Common myeloid progenitor, CD34-positive (primary cell): ENCODE data around the gene IPCEF1.

ENCODE experiments used
- CTCF ChIA-PET: fragments of 350-600 bp; sonication (Branson Sonifier 250); formaldehyde crosslinking; loops from one replicate; lab custom pipeline; 2021; ENCODE audit warnings: antibody characterized with exemption; lab: Charles Lee
- POLR2A ChIA-PET: fragments of 350-600 bp; sonication (Branson Sonifier 250); formaldehyde crosslinking; loops from one replicate; lab custom pipeline; 2021; ENCODE audit warnings: antibody characterized with exemption; lab: Charles Lee
- DNase-seq, 3 donors: peaks; one replicate each; pipeline versions ENCODE4 v3.0.0 to v3.0.0-alpha.2; 2013
- H3K27ac ChIP-seq, 2 experiments: 1 replicate in 1 of 2; 2 replicates in 1 of 2; pipeline ENCODE4 v1.7.0; 2013; ENCODE audit warnings: inconsistent platforms in 2 of 2, low read length in 2 of 2, mild to moderate bottlenecking in 2 of 2, low read depth in 1 of 2, moderate library complexity in 1 of 2; ENCODE audit not compliant: severe bottlenecking in 2 of 2, insufficient read depth in 1 of 2, poor library complexity in 1 of 2
- H3K27me3 ChIP-seq, 5 experiments: replicated peaks in 2 of 5; 1 replicate in 3 of 5; 2 replicates in 2 of 5; pipeline versions ENCODE4 v1.6.1 to v1.7.0; 2013; ENCODE audit warnings: low read length in 4 of 5, mild to moderate bottlenecking in 2 of 5, moderate library complexity in 2 of 5, inconsistent platforms in 1 of 5; ENCODE audit not compliant: insufficient read depth in 5 of 5, control insufficient read depth in 4 of 5
- H3K36me3 ChIP-seq, 4 experiments: 1 replicate in 2 of 4; 2 replicates in 2 of 4; pipeline versions ENCODE4 v1.6.1 to v1.7.0; 2013; ENCODE audit warnings: low read length in 3 of 4, control low read depth in 1 of 4, mild to moderate bottlenecking in 1 of 4; ENCODE audit not compliant: control insufficient read depth in 4 of 4, insufficient read depth in 4 of 4
- H3K4me1 ChIP-seq, 4 experiments: 1 replicate in 3 of 4; 2 replicates in 1 of 4; pipeline versions ENCODE4 v1.6.1 to v1.7.1; 2013; ENCODE audit warnings: low read length in 3 of 4, mild to moderate bottlenecking in 3 of 4, control low read depth in 1 of 4, inconsistent platforms in 1 of 4, moderate library complexity in 1 of 4; ENCODE audit not compliant: control insufficient read depth in 4 of 4, insufficient read depth in 4 of 4; ENCODE audit errors: control extremely low read depth in 1 of 4
- H3K4me3 ChIP-seq, 7 experiments: 1 replicate in 4 of 7; 2 replicates in 3 of 7; pipeline versions ENCODE4 v1.5.1 to v1.7.0; 2013; ENCODE audit warnings: mild to moderate bottlenecking in 7 of 7, low read length in 6 of 7, moderate library complexity in 6 of 7, inconsistent platforms in 2 of 7, low read depth in 2 of 7, control low read depth in 1 of 7; ENCODE audit not compliant: insufficient read depth in 4 of 7, control insufficient read depth in 1 of 7; ENCODE audit errors: extremely low read depth in 1 of 7
- H3K9me3 ChIP-seq, 5 experiments: 1 replicate in 4 of 5; 2 replicates in 1 of 5; pipeline versions ENCODE4 v1.6.1 to v1.7.1; 2013; ENCODE audit warnings: low read length in 4 of 5, mild to moderate bottlenecking in 2 of 5, inconsistent platforms in 1 of 5, low read depth in 1 of 5, moderate library complexity in 1 of 5; ENCODE audit not compliant: control insufficient read depth in 4 of 5, insufficient read depth in 2 of 5; ENCODE audit errors: control extremely low read depth in 1 of 5
- WGBS: methylation state at CpG from one replicate; pipeline ENCODE4 v1.1.5; 2013; ENCODE audit not compliant: insufficient coverage; 5-methylcytosine and 5-hydroxymethylcytosine counted together

IPCEF1 gene

GRCh38 chr6:154226461-154226860, 130.1 kb downstream of the IPCEF1 start:
- Histone ChIP-seq H3K36me3 (no peaks in the 10 kb centered on the region), H3K4me3 (no peak overlapping the region), H3K9me3 (no peaks in the 10 kb centered on the region), H3K4me1 (peaks cover 0 to 13% (median 2%) of the 10 kb centered on the region in 4 experiments), H3K27me3 (no peaks in the 10 kb centered on the region), H3K27ac (no peak overlapping the region)
- ChIA-PET CTCF (interaction anchor here (1.1 kb wide), 1 partner anchor 18 kb away, joined by 3 read pairs; no protein-coding TSS in a partner anchor), POLR2A (no interaction called here)
- no peak for DNase-seq
- WGBS = 100% methylated on average over 3 of the region's 3 CpGs

GRCh38 chr6:154223296-154223695, 133.3 kb downstream of the IPCEF1 start:
- Histone ChIP-seq H3K4me3 (no peak overlapping the region), H3K36me3 (no peaks in the 10 kb centered on the region), H3K4me1 (peaks cover 0 to 21% (median 3%) of the 10 kb centered on the region in 4 experiments), H3K27me3 (no peaks in the 10 kb centered on the region), H3K27ac (no peak overlapping the region), H3K9me3 (no peaks in the 10 kb centered on the region)
- no peak for DNase-seq
- 100% methylated on average over 2 of the region's 2 CpGs for WGBS
- ChIA-PET POLR2A (no interaction called here), CTCF (interaction anchor here (1.4 to 2.4 kb wide), 2 partner anchors 13 to 14 kb away, joined by 3 to 5 read pairs; no protein-coding TSS in a partner anchor)

DNA sequence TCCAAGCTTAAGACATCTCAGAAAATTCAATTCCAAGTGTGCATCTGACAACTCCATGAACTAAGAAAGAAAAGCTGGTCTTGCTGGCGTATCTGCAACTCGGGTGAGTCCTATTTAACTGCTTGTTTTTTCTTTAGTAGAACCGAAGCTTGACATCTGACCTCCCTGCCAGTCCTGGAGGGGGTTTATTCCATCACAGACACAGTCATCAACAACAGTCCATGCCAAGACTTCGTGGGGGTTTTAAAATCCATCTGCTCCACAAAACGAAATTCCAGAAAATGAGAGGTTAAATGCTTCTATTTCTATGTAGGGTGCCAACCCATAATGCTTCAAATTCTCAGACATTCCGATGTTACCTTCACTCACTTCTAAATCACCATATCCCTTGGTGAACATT, 133.9 kb downstream of the IPCEF1 start:
- no peak for DNase-seq
- Histone ChIP-seq H3K9me3 (no peaks in the 10 kb centered on the region), H3K4me3 (no peak overlapping the region), H3K27ac (no peak overlapping the region), H3K4me1 (peaks cover 0 to 27% (median 6%) of the 10 kb centered on the region in 4 experiments), H3K27me3 (no peaks in the 10 kb centered on the region), H3K36me3 (no peaks in the 10 kb centered on the region)
- 100% methylated on average over 1 of the region's 6 CpGs for WGBS
- ChIA-PET POLR2A (no interaction called here), CTCF (interaction anchor here (1.4 kb wide), 2 partner anchors 14 to 55 kb away, joined by 3 to 4 read pairs; no protein-coding TSS in a partner anchor)

DNA sequence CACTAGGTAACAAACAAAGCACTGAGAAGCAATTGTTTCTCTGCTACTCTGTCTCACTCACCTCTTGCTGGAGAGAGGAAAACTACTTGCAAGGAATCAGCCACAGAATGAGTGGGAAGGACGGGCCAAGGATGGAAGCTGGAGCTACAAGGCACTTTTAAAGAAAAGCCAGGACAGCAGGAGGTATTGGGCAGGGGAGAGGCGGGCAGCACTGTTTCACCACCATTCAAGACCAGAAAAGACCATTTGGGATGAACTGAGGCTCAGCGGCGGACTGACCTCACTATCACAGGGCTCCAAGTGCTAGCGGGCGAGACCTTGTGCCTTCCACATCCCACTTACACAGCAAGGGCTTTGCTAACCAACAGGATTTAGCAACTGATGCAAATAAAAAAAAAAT, 137.4 kb downstream of the IPCEF1 start:
- POLR2A ChIA-PET = no interaction called here
- Histone ChIP-seq H3K27ac (no peak overlapping the region), H3K36me3 (peaks cover 0 to 3% (median 0%) of the 10 kb centered on the region in 4 experiments), H3K27me3 (no peaks in the 10 kb centered on the region), H3K9me3 (no peaks in the 10 kb centered on the region), H3K4me1 (peaks cover 0 to 30% (median 6%) of the 10 kb centered on the region in 4 experiments), H3K4me3 (no peak overlapping the region)
- CTCF ChIA-PET = interaction anchor here (0.6 to 1.4 kb wide), 4 partner anchors 14 to 80 kb away, joined by 3 to 4 read pairs (median 3); no protein-coding TSS in a partner anchor
- WGBS = 100% methylated on average over 1 of the region's 6 CpGs
- DNase-seq = no peak

- WGBS = 100% methylated on average over 3 of the region's 6 CpGs
- Histone ChIP-seq H3K27me3 (no peaks in the 10 kb centered on the region), H3K9me3 (no peaks in the 10 kb centered on the region), H3K36me3 (peaks cover 0 to 3% (median 0%) of the 10 kb centered on the region in 4 experiments), H3K4me1 (peaks cover 0 to 30% (median 6%) of the 10 kb centered on the region in 4 experiments), H3K27ac (no peak overlapping the region), H3K4me3 (no peak overlapping the region)
- DNase-seq = no peak
- ChIA-PET CTCF (no interaction called here), POLR2A (no interaction called here)
These were observed 137.8 kb downstream of the IPCEF1 start for GRCh38 chr6:154218787-154219186.

GRCh38 chr6:154218301-154218700, 138.3 kb downstream of the IPCEF1 start:
- POLR2A ChIA-PET = no interaction called here
- H3K4me1 ChIP-seq = peaks cover 0 to 30% (median 6%) of the 10 kb centered on the region in 4 experiments
- WGBS = 69% methylated on average over 2 of the region's 6 CpGs

DNA sequence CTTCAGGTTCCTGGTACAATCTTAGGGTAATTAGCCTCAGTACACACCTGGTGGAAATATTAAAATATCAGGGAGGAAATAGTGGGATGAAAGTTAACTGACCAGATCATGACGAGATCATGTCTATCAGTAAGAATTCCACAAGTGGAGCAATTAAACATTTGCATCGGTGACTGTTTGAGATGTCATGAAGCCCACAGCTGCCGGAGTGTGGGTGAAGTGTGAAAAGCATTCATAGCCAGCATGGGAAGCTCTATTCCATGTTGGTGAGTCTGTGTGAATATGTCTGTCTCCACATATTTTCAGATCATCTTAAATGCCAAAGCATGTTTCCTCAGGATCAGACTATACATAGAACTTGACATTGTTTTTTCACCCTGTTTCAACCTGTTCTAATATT, 142.8 kb downstream of the IPCEF1 start:
- 100% methylated on average over 2 of the region's 3 CpGs for WGBS
- no peak overlapping the region for H3K4me3 ChIP-seq
- peaks cover 0 to 3% (median 0%) of the 10 kb centered on the region in 4 experiments for H3K36me3 ChIP-seq
- DNase-seq = no peak
- ChIA-PET CTCF (interaction anchor here (1.1 to 1.2 kb wide), 2 partner anchors 44 to 157 kb away, joined by 3 read pairs; no protein-coding TSS in a partner anchor), POLR2A (no interaction called here)
- no peaks in the 10 kb centered on the region for H3K27me3 ChIP-seq
- no peaks in the 10 kb centered on the region for H3K9me3 ChIP-seq
- no peak overlapping the region for H3K27ac ChIP-seq
- H3K4me1 ChIP-seq = peaks cover 0 to 14% (median 6%) of the 10 kb centered on the region in 4 experiments

More at GRCh38 chr6:154218301-154218700, 138.3 kb downstream of the IPCEF1 start:
- H3K27me3 ChIP-seq = no peaks in the 10 kb centered on the region
- H3K9me3 ChIP-seq = no peaks in the 10 kb centered on the region
- peaks cover 0 to 3% (median 0%) of the 10 kb centered on the region in 4 experiments for H3K36me3 ChIP-seq
- no peak overlapping the region for H3K4me3 ChIP-seq
- CTCF ChIA-PET = no interaction called here
- DNase-seq = peak in 2 of 3 donors; percentile 59
- no peak overlapping the region for H3K27ac ChIP-seq
